ENCODE data around the gene LMTK2.

LMTK2 gene

DNA sequence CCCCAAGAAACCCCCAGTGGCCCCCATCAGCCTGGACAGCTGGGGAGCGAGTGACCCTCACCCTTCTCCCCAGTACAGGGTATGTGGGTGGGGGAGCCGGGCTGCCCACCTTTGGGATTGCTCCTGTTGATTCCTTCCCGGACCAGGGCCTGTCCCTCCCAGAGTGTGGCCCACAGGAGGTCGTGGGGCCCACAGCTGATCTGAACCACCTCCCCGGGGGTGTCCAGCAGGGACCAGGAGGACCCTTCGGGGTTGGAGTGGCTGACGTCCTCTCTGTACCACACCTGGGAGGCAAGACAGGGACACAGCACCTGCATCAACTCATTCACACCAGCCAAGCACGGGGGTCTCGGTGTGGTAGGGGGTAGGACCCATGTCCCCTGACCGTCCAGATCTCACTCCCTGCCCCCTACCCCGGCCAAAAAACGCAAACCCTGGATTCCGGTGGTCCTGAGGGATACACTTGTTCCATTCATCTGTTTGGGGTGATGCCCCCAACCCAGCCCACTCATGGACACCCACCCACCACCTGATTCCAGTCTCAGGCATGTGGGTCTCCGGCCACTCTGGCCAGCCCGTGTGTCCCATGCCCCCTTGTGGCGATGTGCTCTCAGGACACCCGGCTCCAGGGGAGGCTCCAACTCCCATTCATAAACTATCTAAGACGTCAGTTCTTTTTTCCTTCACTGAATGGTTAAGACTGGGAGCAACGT is 134.5 kb downstream of the LMTK2 start:
- DNase-seq = no peak

DNA sequence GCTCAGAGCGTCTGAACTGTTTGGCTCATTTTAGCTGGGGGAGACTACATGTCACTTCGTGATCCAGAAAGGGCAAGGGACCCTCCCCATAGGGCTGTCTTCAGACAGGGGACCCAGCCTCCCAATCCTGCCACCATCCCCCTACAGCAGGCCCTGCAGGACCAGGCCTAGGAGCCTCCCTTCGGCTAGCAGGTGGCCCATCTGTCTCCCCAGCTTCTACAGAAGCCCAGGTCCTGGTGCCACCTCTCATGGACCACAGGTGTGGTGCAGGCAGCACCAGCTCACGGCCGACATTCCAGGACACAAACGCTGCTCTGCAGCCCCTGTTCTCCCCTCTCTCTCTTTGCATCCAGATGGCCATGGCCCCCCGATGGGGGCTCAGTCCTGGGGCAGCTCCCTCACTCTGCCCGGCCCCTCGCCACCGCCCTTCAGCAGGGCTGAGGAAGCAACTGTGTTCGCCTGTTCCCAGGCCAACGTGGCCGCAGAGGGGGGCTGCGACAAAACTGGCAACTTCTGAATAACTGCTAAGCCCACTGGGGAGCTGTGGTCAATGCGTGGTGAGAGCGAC is 135.1 kb downstream of the LMTK2 start:
- no peak for DNase-seq

DNA sequence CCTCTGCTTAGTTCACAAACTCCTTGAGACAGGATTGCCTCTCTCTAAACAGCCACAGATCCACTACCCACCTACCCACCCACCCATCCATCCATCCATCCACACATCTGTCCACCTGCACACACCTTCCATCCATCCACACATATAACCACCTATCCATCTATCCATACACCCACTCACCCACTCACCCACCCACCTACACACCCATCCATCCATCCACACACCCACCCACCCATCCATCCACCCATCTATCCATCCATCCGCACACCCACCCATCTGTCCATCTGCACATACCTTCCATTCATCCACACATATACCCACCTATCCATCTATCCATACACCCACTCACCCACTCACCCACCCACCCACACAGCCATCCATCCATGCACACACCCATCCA is 135.7 kb downstream of the LMTK2 start:
- no peak for DNase-seq

DNA sequence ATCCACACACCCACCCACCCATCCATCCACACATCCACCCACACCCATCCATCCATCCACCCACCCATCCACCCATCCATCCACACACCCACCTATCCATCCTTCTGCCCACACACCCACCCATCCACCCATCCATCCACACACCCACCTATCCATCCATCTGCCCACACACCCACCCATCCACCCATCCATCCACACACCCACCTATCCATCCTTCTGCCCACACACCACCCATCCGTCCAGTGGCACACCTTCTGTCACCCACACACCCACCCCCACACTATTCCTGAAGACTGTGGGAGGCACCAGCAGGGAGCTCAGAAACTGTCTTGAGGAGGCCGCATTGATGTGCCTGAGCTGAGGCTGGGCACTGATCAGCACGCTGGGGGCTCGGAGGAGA is 136.3 kb downstream of the LMTK2 start:
- no peak for DNase-seq

DNA sequence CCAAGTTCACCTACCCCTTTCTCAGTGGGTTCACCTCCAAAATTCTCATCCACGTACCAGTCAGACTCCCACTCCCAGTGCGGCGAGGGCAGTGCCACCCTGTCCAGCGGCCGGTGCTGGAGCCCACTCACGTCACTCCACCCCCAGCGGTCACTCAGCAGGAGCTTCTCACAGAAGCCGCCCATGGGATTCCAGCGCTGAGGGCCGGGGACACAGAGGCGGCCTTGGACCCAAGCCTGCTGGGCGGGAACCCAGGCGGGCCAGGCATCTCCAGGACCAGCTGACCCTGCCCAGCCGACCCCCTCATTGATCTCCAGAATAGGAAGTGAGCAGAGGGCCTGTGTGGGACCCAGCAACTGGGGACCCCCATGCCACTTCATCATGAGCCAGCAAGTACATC is 138.2 kb downstream of the LMTK2 start:
- DNase-seq = no peak

DNA sequence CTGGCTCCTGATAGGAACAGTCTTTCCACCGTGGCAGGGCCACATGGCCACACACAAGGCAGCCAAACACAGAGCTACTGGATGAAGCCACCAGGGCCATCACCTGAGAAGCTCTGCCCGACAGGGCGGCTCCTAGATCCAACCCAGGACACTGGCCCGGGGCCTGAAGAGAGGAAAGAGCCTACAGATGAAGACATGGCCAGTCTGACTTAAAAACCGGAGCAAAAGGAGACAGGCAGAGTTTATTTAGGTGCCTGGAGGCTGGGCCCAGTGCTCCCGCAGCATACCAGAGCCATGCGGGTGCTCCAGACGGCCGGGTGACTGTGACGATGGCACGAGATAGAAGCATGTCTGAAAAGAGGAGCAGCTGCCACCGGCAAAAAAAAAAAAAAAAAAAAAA is 141.5 kb downstream of the LMTK2 start:
- DNase-seq = no peak

DNA sequence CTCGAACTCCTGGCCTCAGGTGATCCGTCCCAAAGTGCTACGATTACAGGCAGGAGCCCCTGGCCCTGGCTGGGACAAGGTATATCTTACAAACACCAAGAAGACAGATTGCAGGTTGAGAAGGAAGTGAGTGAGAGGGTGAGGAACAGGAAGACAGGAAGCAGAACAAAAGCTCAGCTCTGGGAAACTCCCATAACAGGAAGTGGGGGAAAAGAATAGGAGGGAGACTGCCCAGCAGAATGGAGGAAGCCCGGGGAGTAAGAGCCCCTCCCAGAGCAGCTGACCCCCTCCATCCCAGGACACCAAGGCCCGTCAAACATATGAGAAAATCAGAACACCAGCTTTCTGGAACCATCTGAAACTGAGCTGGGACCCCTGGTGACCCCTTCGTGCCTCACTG is 142.4 kb downstream of the LMTK2 start:
- DNase-seq = no peak

DNA sequence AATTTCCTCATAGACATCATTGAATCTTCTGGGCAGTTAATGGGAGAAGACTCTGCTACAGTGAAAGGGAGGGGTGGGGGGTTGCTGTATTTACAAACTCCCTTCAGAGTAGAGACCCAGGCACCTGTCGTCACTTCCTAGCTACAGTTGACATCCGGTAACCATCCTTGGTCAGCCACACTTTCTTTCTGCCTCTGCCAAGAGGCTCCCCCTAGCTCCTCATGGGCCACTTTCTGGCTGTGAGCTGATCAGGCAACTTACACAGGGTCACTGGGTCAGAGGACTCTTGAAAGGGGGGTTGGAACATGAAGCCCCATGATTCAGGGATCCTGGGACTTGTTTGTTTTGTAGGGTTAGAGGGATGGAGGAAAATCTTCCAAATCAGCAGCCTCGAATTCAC is 144.1 kb downstream of the LMTK2 start:
- no peak for DNase-seq

DNA sequence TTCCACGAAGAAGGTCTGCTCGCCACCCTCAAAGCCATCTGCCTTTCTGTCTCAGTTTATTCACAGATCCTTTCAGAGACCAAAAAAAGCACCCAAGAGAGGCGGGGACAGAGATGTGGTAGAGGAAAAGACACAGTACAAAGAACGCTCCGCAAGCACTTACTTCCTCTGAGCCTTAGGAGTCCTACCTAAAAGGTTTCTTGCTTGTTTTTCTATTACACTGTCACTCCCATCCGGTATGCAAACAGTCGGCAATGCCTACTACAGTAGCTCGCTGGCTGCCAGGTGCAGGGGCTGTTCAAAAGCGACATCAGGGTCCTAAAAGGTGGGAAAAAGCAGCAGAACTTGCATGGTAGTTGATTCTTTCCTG is 144.6 kb downstream of the LMTK2 start:
- DNase-seq = no peak

DNA sequence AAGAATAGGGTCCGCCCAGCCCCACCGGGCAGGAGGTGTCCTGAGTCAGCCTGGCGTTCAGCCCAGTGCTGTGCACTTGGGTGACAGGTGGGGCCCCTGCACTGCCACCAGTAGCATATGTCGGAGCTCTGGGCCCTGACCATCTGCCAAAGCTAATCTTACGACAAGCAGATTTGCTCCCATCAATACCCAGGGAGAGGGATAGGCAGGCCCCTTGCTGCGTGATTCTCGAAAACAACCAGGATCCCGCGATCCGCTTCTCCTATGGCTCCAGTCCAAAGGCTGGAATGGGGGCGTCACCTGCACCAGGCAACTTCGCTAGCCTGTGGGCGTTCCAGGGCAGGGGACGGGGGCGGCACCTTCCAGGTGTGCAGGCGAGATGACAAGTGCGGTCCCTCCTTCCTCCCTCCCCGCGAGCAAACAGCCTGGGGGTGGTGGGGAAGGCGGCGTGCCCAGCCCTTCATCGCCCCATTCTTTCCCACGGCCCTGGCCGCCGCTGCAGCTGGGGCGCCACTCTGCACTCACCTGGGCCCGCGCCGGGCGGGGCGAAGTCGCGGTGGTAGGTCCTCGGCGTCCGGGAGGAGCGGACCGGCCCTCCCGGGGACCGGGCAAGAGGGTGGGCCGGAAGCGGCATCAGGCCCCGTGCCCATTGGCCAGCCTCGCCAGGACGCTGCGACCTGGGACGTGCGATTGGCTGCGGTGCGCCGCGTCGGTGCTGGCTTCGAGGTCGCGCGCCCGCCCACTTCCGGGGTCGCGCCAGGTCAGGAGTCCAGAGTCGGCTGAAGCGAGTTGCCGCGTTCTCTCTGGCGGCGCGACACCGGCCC is 145.2 kb downstream of the LMTK2 start, which contains the start of gene TECPR1:
Gene TECPR1, minus strand, starts transcription at position 632 of the 824 bp plus-strand sequence. CDS start 6,086 bp downstream, outside the sequence.
- peak; percentile 88 for DNase-seq

DNA sequence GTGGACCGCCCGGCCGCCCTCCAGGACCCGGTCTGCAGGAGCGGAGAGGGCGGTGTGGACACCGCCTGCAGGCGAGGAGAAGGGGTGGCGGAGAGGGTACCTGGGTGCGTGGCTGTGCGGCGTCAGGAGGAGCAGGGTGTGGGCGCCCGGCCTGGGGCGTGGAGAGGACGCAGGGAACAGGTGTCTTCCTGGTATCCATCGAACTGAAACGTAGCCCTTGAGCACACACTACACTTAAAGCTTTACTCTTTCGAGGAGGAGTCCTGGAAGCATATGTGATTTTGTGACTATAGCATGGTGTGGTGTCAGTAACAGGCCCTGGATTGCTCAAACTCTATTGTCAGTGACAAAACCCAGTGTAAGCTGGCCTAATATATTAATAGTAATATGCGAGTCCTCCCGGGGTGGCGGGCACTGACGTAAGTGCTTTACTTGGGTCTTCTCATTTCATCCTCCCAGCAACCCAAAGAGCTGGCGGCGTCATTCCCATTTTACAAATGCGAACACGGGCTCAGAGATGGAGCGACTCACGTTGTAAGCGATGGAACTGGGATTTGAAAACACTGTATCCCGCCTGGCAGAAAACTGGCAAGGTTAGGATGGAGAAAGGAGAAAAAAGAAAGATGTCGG is 145.9 kb downstream of the LMTK2 start:
- no peak for DNase-seq

DNA sequence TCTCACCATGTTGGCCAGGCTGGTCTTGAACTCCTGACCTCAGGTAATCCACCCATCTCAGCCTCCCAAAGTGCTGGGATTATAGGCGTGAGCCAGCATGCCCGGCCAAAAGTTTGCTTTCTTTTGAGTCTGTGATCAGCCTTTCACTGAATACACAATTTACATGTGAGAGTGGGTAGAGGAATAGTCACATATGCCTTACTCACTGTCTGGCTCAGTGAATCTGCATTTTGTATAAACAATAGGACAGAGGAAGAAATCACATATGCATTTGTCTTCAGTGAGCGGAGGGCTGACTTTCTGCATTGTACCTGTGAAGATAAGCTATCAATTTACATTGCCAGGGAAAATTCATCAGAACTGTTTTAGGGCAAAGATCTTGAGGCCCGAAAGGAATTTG is 147.9 kb downstream of the LMTK2 start:
- DNase-seq = no peak

DNA sequence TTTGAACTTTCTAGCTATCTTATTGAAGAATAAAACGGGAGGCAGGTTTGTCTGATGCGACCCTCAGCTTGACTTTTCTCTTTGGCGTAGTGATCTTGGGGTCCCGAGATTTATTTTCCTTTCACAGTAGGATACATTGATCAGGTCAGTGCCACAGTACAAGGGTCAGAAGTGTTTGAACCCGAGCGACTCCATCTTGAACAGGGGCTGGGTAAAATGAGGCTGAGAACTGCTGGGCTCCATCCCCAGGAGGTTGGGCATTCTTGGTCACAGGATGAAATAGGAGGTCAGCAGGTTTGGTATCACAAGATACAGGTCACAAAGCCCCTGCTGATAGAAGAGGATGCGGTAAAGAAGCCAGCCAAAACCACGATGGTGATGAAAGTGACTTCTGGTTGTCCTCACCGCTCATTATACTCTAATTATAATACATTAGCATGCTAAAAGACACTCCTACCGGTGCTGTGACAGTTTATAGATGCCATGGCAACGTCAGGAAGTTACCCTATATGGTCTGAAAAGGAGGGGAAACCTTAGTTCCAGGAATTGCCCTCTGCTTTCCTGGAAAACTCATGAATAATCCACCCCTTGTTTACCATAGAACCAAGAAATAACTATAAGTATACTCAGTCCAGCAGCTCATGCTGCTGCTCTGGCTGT is 148.4 kb downstream of the LMTK2 start:
- DNase-seq = no peak

DNA sequence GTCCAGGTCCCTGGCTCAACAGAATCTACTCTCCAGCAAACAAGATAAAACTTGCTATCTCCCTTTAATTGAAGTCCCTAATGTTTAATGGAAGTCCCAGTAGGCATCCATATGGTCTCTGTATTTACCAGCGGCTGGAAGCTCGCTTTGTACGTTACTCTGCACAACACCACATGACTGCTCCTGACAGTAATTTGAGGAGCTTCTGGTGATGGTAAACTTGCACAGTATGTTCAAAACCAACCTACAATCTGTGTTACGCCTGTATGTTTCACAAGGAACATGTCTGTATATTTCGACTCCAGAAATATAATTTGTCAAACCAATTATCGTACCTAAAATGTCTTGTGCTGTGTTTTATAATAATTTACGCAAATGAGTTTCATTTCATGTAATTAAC is 149.8 kb downstream of the LMTK2 start:
- no peak for DNase-seq

DNA sequence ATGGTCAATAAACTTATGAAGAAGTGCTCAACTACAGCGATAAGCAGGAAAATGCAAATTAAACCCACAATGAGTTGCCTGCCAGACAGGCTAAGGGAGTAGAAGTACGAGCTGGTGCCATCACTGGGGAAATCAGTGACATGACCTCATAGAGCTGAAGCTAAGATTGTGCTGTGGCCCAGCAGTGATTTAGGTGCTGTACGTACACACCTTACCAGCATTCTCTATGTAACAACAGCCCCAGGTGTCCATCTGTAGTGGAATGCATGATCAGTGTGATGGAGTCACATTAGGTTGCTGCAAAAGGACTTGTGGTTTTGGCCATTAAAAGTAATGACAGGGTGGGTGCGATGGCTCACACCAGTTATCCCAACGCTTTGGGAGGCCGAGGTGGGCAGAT is 151.0 kb downstream of the LMTK2 start:
- no peak for DNase-seq
